AG09309 (cell line): ENCODE results near the gene RAB6A.
"Not testable (repeated sequence)": the region's sequence is repeated elsewhere in the genome, so short reads cannot be mapped to it uniquely, and the experiment has no call there.

Source experiments
- DNase-seq: peaks from one replicate; pipeline ENCODE4 v3.0.0-alpha.2; 2010; ENCODE audit warnings: low read depth
- H3K4me3 ChIP-seq: 2 replicates; pipeline ENCODE4 v1.5.1; 2011; ENCODE audit warnings: mild to moderate bottlenecking, low read depth, low read length, moderate library complexity; ENCODE audit not compliant: control insufficient read depth
- CTCF ChIP-seq: IDR thresholded peaks from 2 replicates; pipeline ENCODE4 v1.5.1; 2011; ENCODE audit warnings: mild to moderate bottlenecking, low read depth, low read length, inconsistent platforms; ENCODE audit not compliant: insufficient read depth, control insufficient read depth; ENCODE audit errors: missing control alignments

RAB6A gene

GRCh38 chr11:73747762-73748161, 13.1 kb downstream of the RAB6A start:
- no peak overlapping the region for H3K4me3 ChIP-seq
- TF ChIP-seq CTCF = no peak
- no peak for DNase-seq

- TF ChIP-seq CTCF = no peak
- no peak for DNase-seq
- H3K4me3 ChIP-seq = no peak overlapping the region
Observed at GRCh38 chr11:73746701-73747100, 14.2 kb downstream of the RAB6A start.

GRCh38 chr11:73743045-73743444, 17.8 kb downstream of the RAB6A start:
- TF ChIP-seq CTCF = no peak
- H3K4me3 ChIP-seq = no peak overlapping the region
- no peak for DNase-seq

DNA sequence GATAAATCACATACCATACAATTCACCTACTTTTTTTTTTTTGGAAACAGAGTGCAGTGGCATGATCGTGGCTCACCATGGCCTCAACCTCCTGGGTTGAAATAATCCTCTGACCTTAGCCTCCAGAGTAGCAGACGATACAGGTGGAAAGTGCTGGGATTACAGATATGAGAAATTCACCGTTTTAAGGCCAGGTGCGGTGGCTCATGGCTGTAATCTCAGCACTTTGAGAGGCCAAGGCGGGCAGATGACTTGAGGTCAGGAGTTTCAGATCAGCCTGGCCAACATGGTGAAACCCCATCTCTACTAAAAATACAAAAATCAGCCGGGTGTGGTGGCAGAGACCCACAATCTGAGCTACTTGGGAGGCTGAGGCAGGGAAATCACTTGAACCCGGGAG, 24.9 kb downstream of the RAB6A start:
- not testable (repeated sequence) for H3K4me3 ChIP-seq, DNase-seq

- DNase-seq = no peak
- H3K4me3 ChIP-seq = no peak overlapping the region
- no peak for TF ChIP-seq CTCF
Observed at GRCh38 chr11:73734993-73735392, 25.9 kb downstream of the RAB6A start.

- DNase-seq, H3K4me3 ChIP-seq: not testable (repeated sequence)
Observed at GRCh38 chr11:73734011-73734410, 26.9 kb downstream of the RAB6A start.

DNA sequence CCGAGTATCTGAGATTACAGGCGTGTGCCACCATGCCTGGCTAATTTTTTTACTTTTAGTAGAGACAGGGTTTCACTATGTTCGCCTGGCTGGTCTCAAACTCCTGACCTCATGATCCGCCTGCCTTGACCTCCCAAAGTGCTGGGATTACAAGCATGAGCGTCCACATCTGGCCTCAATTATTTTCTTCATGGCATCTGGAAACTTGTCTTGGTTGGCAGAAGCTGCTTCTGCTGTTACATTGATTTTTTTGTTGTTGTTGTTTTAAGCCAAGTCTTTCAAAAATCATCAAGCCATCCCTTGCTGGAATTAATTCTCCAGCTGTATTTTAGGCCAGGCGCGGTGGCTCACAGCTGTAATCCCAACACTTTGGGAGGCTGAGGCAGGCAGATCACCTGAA, 27.9 kb downstream of the RAB6A start:
- DNase-seq, H3K4me3 ChIP-seq: not testable (repeated sequence)

DNA sequence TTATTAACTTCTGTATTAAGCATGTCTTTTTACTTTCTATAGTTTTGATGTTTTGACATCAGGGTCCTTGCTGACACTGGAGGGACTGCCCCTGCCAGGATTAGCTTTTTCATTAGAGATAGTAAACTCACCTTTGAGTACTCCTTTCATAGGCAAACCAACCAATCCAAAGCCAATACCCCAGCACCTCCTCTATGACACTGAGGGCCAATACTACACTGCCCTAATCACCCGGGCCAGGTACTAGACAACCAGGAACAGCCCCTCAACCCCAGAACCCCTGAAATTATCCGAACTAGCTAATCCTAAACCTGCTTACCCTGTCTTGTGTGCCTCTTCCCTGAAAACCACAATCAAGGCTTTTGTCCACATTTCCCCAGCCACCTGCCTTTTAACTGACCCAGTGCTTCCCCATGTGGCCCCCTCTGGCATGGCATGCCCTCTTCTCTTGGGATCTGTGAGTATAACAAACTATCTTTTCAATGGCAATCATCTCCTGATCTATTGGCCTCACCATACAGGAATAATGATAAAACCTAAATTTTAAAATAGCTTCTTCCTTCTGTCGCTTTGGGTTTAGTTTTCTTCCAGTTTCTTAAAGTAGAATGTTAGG, 31.2 kb downstream of the RAB6A start:
- DNase-seq = no peak
- peak; percentile 38 for TF ChIP-seq CTCF
- no peak overlapping the region for H3K4me3 ChIP-seq
